ENCODE measurements around the gene PRKX. TPM values are rescaled to one million over a fixed set of nuclear protein-coding genes. Genes with fewer than 3 reads are reported as not detected.
"Not testable (repeated sequence)": the region's sequence is repeated elsewhere in the genome, so short reads cannot be mapped to it uniquely, and the experiment has no call there.

The PRKX gene
- total and polyA plus RNA-seq, 12 donors, result 1.7 to 10.1 (median 2.8) TPM

- ATAC-seq, result peak in 7 of 8 donors; percentile 39 to 71 (median 58)
- H3K36me3 ChIP-seq, result no peaks in the 10 kb centered on the region
- no peaks in the 10 kb centered on the region for H3K4me1 ChIP-seq
- 67 to 72% methylated on average over 11 of the region's 11 CpGs for WGBS, 2 donors
- no peak overlapping the region for H3K4me3 ChIP-seq
- H3K27me3 ChIP-seq, result no peaks in the 10 kb centered on the region
- TF ChIP-seq, protein P1, sequence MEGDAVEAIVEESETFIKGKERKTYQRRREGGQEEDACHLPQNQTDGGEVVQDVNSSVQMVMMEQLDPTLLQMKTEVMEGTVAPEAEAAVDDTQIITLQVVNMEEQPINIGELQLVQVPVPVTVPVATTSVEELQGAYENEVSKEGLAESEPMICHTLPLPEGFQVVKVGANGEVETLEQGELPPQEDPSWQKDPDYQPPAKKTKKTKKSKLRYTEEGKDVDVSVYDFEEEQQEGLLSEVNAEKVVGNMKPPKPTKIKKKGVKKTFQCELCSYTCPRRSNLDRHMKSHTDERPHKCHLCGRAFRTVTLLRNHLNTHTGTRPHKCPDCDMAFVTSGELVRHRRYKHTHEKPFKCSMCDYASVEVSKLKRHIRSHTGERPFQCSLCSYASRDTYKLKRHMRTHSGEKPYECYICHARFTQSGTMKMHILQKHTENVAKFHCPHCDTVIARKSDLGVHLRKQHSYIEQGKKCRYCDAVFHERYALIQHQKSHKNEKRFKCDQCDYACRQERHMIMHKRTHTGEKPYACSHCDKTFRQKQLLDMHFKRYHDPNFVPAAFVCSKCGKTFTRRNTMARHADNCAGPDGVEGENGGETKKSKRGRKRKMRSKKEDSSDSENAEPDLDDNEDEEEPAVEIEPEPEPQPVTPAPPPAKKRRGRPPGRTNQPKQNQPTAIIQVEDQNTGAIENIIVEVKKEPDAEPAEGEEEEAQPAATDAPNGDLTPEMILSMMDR (IDR thresholded peaks at IDR 0.05), result no peak
- peaks cover 0 to 4% (median 0%) of the 10 kb centered on the region in 11 donors for H3K9me3 ChIP-seq
- intact Hi-C loops (cut with DNase I), result no loop called here
- peak in 1 of 2 donors; percentile 4 for DNase-seq
- H3K27ac ChIP-seq, result no peak overlapping the region
Measured at GRCh38 chrX:3576886-3577501, 136.5 kb downstream of the PRKX start.

DNA sequence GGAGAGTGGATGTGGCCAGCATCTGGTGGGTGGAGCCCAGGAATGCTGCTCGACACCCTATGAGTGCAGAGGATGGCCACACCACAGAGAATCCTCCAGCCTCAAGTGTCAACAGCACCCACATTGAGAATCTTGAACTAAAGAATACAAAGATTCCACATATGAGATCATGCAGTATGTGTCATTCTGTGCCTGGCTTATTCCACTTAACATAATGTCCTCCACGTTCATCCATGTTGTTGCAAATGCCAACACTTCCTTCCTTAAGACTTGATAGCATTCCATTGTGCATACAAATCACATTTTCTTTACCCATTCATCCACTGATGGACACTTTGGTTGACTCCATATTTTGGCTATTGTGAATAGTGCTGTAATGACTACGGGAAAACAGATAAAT lies 145.8 kb downstream of the PRKX start:
- no peak for ATAC-seq
- Histone ChIP-seq H3K4me3 (no peak overlapping the region), H3K27me3 (no peaks in the 10 kb centered on the region), H3K4me1 (no peaks in the 10 kb centered on the region), H3K27ac (no peak overlapping the region), H3K9me3 (peaks cover 0 to 6% (median 0%) of the 10 kb centered on the region in 11 donors), H3K36me3 (no peaks in the 10 kb centered on the region)
- TF ChIP-seq, protein P1 (IDR thresholded peaks at IDR 0.05), result no peak
- intact Hi-C loops (cut with DNase I), result no loop called here
- no peak for DNase-seq
- WGBS, 2 donors, result 76 to 84% methylated on average over 3 of the region's 3 CpGs

- H3K27ac ChIP-seq, result no peak overlapping the region
- H3K4me3 ChIP-seq, result no peak overlapping the region
- no peak for DNase-seq
- no peaks in the 10 kb centered on the region for H3K4me1 ChIP-seq
- WGBS, 2 donors, result 91% methylated on average over 4 of the region's 4 CpGs
- no peaks in the 10 kb centered on the region for H3K27me3 ChIP-seq
- intact Hi-C loops (cut with DNase I), result no loop called here
- ATAC-seq, result no peak
- TF ChIP-seq, protein P1 (IDR thresholded peaks at IDR 0.05), result no peak
- no peaks in the 10 kb centered on the region for H3K36me3 ChIP-seq
- no peaks in the 10 kb centered on the region for H3K9me3 ChIP-seq
Measured at GRCh38 chrX:3563451-3563850, 150.0 kb downstream of the PRKX start.

DNA sequence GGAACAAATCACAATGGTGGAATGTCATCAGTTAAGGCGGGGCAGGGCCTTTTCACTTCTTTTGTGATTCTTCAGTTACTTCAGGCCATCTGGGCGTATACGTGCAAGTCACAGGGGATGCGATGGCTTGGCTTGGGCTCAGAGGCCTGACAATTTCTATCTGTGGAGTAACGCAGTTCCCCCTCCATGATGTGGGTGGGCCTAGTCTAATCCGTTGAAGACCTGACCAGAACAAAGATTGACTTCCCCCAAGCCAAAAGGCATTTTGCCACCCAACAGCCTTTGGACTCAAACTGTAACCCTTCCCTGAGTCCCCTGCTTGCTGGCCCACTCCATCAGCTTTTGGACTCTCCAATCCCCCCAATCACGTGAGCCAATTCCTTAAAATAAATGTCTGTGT lies 153.4 kb downstream of the PRKX start:
- H3K27me3 ChIP-seq; H3K4me1 ChIP-seq; DNase-seq; H3K36me3 ChIP-seq; ATAC-seq; intact Hi-C loops (cut with DNase I); H3K27ac ChIP-seq; H3K4me3 ChIP-seq; H3K9me3 ChIP-seq: not testable (repeated sequence)
- 86 to 93% methylated on average over 3 to 6 of the region's 7 CpGs for WGBS, 2 donors

Measured in heart right ventricle (tissue), 16 donors.